Hepatocyte (in vitro differentiated cells): Measurements from ENCODE around the gene C1QTNF7.

Source experiments
- CTCF ChIP-seq: fragments of 200-600 bp; sonication (generic); IDR thresholded peaks from 2 replicates; pipeline ENCODE4 v1.5.1; 2016; ENCODE audit warnings: antibody characterized with exemption, mild to moderate bottlenecking; ENCODE audit not compliant: poor library complexity
- EZH2 ChIP-seq: fragments of 200-600 bp; sonication (generic); IDR thresholded peaks from 2 replicates; pipeline ENCODE4 v1.6.1; 2016; ENCODE audit warnings: antibody characterized with exemption, mild to moderate bottlenecking, borderline replicate concordance

- TF ChIP-seq CTCF = no peak
- TF ChIP-seq EZH2 = no peak
These were observed 4.5 kb upstream of the C1QTNF7 start for GRCh38 chr4:15423285-15423711.
